Muscle layer of colon (tissue), 2 donors: ENCODE data around the gene CREB3L4.
A peak's percentile ranks its signal among the peaks of the same experiment; 100 is the strongest.

Experiments used
- H3K27ac ChIP-seq: one replicate; pipeline ENCODE4 v1.7.0; 2013; ENCODE audit warnings: low read depth, mild to moderate bottlenecking, low read length, moderate library complexity
- H3K27me3 ChIP-seq, 2 donors: one replicate each; pipeline ENCODE4 v1.7.0; 2013; ENCODE audit warnings: low read length in 2 of 2, mild to moderate bottlenecking in 2 of 2; ENCODE audit not compliant: insufficient read depth in 2 of 2, control insufficient read depth in 1 of 2
- H3K36me3 ChIP-seq: one replicate; pipeline ENCODE4 v1.7.0; 2013; ENCODE audit warnings: mild to moderate bottlenecking, low read length; ENCODE audit not compliant: insufficient read depth
- H3K4me1 ChIP-seq: one replicate; pipeline ENCODE4 v1.7.0; 2013; ENCODE audit warnings: mild to moderate bottlenecking, low read length; ENCODE audit not compliant: insufficient read depth
- H3K4me3 ChIP-seq, 2 donors: one replicate each; pipeline ENCODE4 v1.7.0; 2013; ENCODE audit warnings: low read length in 2 of 2, low read depth in 1 of 2, mild to moderate bottlenecking in 1 of 2, moderate library complexity in 1 of 2
- H3K9ac ChIP-seq: one replicate; pipeline ENCODE4 v1.7.0; 2013; ENCODE audit warnings: low read length
- H3K9me3 ChIP-seq: one replicate; pipeline ENCODE4 v1.7.0; 2013; ENCODE audit warnings: mild to moderate bottlenecking, low read length
- donor health status: abdominal sarcoma.
- donor health status: Adenocarcinoma of cecum.

The CREB3L4 gene

GRCh38 chr1:153967107-153967999, at the start of gene CREB3L4:
TSS of gene CREB3L4 (plus strand) at chr1:153967902. CDS start at chr1:153968526, 624 bp downstream.
- no peaks in the 10 kb centered on the region for H3K36me3 ChIP-seq
- no peaks in the 10 kb centered on the region for H3K9me3 ChIP-seq
- no peaks in the 10 kb centered on the region for H3K27me3 ChIP-seq
- H3K4me3 ChIP-seq = peak within 1 kb of the TSS; percentile 66 to 93
- H3K4me1 ChIP-seq = peaks cover 35% of the 10 kb centered on the region
- H3K27ac ChIP-seq = peak within 1 kb of the TSS; percentile 73
- peak within 1 kb of the TSS; percentile 44 for H3K9ac ChIP-seq

GRCh38 chr1:153919876-153920852, 47.5 kb upstream of the CREB3L4 start:
- Histone ChIP-seq H3K36me3 (peaks cover 3% of the 10 kb centered on the region), H3K4me1 (peaks cover 35% of the 10 kb centered on the region), H3K4me3 (peak overlapping the region in 1 of 2 donors; percentile 60), H3K9ac (no peak overlapping the region), H3K27me3 (no peaks in the 10 kb centered on the region), H3K27ac (no peak overlapping the region), H3K9me3 (no peaks in the 10 kb centered on the region)

GRCh38 chr1:153921080-153921802, 46.5 kb upstream of the CREB3L4 start:
- Histone ChIP-seq H3K27ac (no peak overlapping the region), H3K4me3 (peak overlapping the region; percentile 60 to 61), H3K27me3 (no peaks in the 10 kb centered on the region), H3K36me3 (peaks cover 3% of the 10 kb centered on the region), H3K4me1 (peaks cover 35% of the 10 kb centered on the region), H3K9ac (peak overlapping the region; percentile 58), H3K9me3 (no peaks in the 10 kb centered on the region)

- Histone ChIP-seq H3K9ac (peak overlapping the region; percentile 58), H3K4me3 (peak overlapping the region; percentile 60 to 61), H3K9me3 (no peaks in the 10 kb centered on the region), H3K4me1 (peaks cover 35% of the 10 kb centered on the region), H3K27ac (peak overlapping the region; percentile 29), H3K36me3 (peaks cover 3% of the 10 kb centered on the region), H3K27me3 (no peaks in the 10 kb centered on the region)
These were observed 46.0 kb upstream of the CREB3L4 start for GRCh38 chr1:153921803-153922075.

GRCh38 chr1:153922076-153922971, 45.4 kb upstream of the CREB3L4 start:
- H3K27ac ChIP-seq = peak overlapping the region; percentile 29
- peaks cover 35% of the 10 kb centered on the region for H3K4me1 ChIP-seq
- peaks cover 3% of the 10 kb centered on the region for H3K36me3 ChIP-seq
- H3K9ac ChIP-seq = peak overlapping the region; percentile 58
- H3K4me3 ChIP-seq = peak overlapping the region; percentile 60 to 61
- H3K27me3 ChIP-seq = no peaks in the 10 kb centered on the region
- H3K9me3 ChIP-seq = no peaks in the 10 kb centered on the region

GRCh38 chr1:153922972-153923925, 44.5 kb upstream of the CREB3L4 start, which contains the start of gene GATAD2B:
TSS of gene GATAD2B (minus strand) at chr1:153922972. CDS start at chr1:153828347, 94,625 bp downstream.
- H3K27ac ChIP-seq = peak within 1 kb of the TSS; percentile 98
- H3K9ac ChIP-seq = peak within 1 kb of the TSS; percentile 84
- peaks cover 35% of the 10 kb centered on the region for H3K4me1 ChIP-seq

GRCh38 chr1:153926405-153926804, 41.3 kb upstream of the CREB3L4 start:
- H3K27ac ChIP-seq = no peak overlapping the region
- H3K36me3 ChIP-seq = peaks cover 10% of the 10 kb centered on the region
- H3K9me3 ChIP-seq = no peaks in the 10 kb centered on the region
- no peaks in the 10 kb centered on the region for H3K27me3 ChIP-seq
- H3K4me1 ChIP-seq = peaks cover 10% of the 10 kb centered on the region
- no peak overlapping the region for H3K9ac ChIP-seq
- no peak overlapping the region for H3K4me3 ChIP-seq

More at GRCh38 chr1:153922972-153923925, 44.5 kb upstream of the CREB3L4 start, which contains the start of gene GATAD2B:
- H3K36me3 ChIP-seq = no peaks in the 10 kb centered on the region
- H3K9me3 ChIP-seq = no peaks in the 10 kb centered on the region
- H3K4me3 ChIP-seq = peak within 1 kb of the TSS; percentile 67 to 81
- H3K27me3 ChIP-seq = no peaks in the 10 kb centered on the region

GRCh38 chr1:153928245-153928644, 39.5 kb upstream of the CREB3L4 start:
- H3K27me3 ChIP-seq = no peaks in the 10 kb centered on the region
- no peaks in the 10 kb centered on the region for H3K9me3 ChIP-seq
- no peak overlapping the region for H3K27ac ChIP-seq
- peaks cover 6% of the 10 kb centered on the region for H3K4me1 ChIP-seq
- H3K4me3 ChIP-seq = no peak overlapping the region
- H3K36me3 ChIP-seq = peaks cover 19% of the 10 kb centered on the region
- H3K9ac ChIP-seq = no peak overlapping the region

DNA sequence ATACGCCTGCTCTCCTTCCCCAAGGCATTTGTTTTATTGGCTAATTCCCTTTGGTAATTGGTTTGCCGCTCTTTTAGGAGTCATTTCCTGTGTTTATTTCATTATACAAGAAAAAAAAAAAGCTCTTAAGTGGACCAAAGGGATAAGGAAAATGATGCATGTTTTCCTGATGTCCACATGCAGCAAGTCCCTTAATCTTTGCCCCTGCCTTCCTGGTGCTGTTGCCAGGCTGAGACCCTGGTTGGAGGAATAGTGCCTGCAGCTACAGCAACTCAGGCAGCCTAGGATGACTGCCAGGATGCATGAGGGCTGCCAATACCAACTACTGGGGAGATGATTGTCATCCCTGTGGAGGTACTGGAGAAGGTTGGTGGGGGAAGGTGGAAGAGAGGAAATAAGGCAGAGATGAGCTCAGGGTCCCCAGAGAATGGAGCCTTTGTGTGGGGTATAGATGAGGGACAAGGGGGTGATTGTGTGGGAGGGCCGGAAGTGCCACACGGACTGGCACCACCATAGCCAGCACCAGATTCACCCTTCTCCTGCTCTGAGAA, 38.8 kb upstream of the CREB3L4 start:
- Histone ChIP-seq H3K4me1 (peaks cover 3% of the 10 kb centered on the region), H3K4me3 (no peak overlapping the region), H3K27me3 (no peaks in the 10 kb centered on the region), H3K27ac (no peak overlapping the region), H3K36me3 (peaks cover 25% of the 10 kb centered on the region), H3K9me3 (no peaks in the 10 kb centered on the region), H3K9ac (no peak overlapping the region)
